HAP-1 (cell line): Measurements from ENCODE around the gene MGAT4A.
A peak's percentile ranks its signal among the peaks of the same experiment; 100 is the strongest.

Experiments used
- DNase-seq, 2 experiments: peaks; one replicate each; pipeline ENCODE4 v3.0.0-alpha.2; 2016 to 2020; ENCODE audit warnings: low spot score in 2 of 2
- H3K27me3 ChIP-seq: fragments of 250-450 bp; sonication (Bioruptor Pico); 2 replicates; pipeline ENCODE4 v1.5.1; 2020; ENCODE audit warnings: low read depth, mild to moderate bottlenecking, moderate library complexity
- H3K36me3 ChIP-seq: fragments of 250-450 bp; sonication (Bioruptor Pico); replicated peaks from 2 replicates; pipeline ENCODE4 v1.5.1; 2020; ENCODE audit warnings: mild to moderate bottlenecking
- H3K4me1 ChIP-seq: fragments of 250-450 bp; sonication (Bioruptor Pico); 2 replicates; pipeline ENCODE4 v1.5.1; 2020; ENCODE audit warnings: mild to moderate bottlenecking
- H3K4me3 ChIP-seq: fragments of 250-450 bp; sonication (Bioruptor Pico); 2 replicates; pipeline ENCODE4 v1.5.1; 2020; ENCODE audit warnings: mild to moderate bottlenecking, moderate library complexity
- H3K9me3 ChIP-seq: fragments of 250-450 bp; sonication (Bioruptor Pico); 2 replicates; pipeline ENCODE4 v1.5.1; 2020; ENCODE audit warnings: mild to moderate bottlenecking, moderate library complexity
- in situ Hi-C: fragments of 300-500 bp; cut with MboI; formaldehyde crosslinking; loops from 3 replicates; pipeline ENCODE4 v1.14.3; 2020; ENCODE audit warnings: low sequenced_read_pairs, inconsistent platforms, mixed read lengths

The MGAT4A gene

DNA sequence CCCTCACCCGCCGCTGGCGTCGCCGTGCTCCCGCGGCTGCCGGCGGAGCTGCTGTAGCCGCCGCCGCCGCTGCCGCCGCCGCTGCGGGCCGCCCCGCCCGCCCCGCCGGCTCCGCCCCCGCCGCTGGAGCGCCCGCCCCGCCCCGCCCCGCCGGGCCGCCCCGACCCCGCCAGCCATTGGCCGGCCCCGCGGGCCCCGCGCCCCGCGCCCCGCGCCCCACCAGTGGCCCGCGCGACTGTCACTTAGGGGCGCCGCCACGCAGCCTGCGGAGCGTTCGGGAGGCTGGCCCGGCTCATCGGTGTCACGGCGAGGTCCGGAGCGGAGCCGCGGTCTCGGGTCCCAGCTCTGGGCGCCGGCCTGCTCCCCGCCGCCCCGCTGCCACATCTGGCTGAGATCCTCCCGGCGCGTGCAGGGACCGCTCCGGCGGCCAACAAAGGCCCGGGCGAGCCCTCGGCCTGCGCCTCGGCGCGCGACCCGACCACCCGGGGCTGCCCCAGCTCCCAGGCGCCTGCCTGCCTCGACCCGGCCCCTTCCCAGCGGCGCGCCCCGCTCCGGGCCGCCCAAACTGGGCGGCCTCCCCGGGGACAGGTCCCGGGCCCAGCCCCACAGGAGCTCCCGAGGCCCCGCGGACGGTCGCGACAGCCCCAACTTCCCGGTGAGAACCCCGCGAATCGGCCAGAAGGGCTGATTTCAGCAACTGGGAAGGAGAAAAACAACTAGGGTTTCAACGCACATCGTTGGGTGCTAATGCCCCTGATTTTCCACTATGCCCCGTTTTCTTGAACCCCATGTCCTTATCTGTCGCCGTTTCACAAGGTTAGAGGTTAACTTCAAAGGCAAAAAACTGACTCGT is at the start of gene MGAT4A:
MGAT4A (minus strand) TSS at position 92 of the 853 bp plus-strand sequence. CDS start 4,800 bp downstream, outside the sequence.
- H3K9me3 ChIP-seq = no peaks in the 10 kb centered on the region
- H3K4me3 ChIP-seq = peak within 1 kb of the TSS; percentile 49
- H3K27me3 ChIP-seq = no peaks in the 10 kb centered on the region
- in situ Hi-C loops = no loop called here
- peak; percentile 24 to 67 for DNase-seq
- no peaks in the 10 kb centered on the region for H3K36me3 ChIP-seq
- H3K4me1 ChIP-seq = no peaks in the 10 kb centered on the region

DNA sequence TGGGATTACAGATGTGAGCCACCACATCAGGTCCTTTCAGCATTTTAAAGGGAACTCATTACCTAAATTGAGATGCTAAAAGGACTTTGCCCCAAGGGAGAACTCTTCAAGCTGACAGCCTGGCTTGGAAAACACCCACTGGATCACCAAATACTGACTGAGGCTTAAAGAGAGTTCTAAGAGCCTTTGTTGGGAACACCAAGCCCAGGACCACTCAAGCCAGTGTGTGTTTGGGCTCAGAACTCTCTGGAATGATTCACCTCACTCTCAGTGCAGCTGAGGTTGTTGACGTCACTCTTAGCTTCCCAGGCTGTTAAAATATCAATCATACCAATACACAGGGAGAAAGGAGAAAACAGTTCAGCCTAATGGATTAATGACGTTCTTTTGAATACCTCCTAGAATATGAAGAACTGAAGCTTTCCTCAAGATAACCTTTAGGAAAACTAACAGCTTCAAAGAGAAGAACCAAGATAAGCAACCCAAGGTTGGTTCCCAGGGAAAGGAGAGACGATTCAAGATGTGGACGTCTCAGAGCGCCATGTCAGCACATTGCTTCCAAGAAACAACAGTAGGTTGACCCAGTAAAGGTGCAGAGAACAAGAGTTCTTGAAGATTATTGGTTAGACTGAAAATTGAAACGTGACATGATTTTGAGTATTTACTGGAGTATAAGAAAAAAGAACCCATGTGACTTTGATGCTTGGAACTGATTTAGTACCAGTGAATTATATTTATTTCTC is 48.0 kb upstream of the MGAT4A start:
- H3K36me3 ChIP-seq = no peaks in the 10 kb centered on the region
- no peak for DNase-seq
- H3K27me3 ChIP-seq = no peaks in the 10 kb centered on the region
- H3K4me1 ChIP-seq = no peaks in the 10 kb centered on the region; the same call in 1 of the 2 replicates
- H3K9me3 ChIP-seq = no peaks in the 10 kb centered on the region; the same call in 1 of the 2 replicates
- H3K4me3 ChIP-seq = no peak overlapping the region
- in situ Hi-C loops = no loop called here

- Histone ChIP-seq H3K4me1 (no peaks in the 10 kb centered on the region; the same call in 1 of the 2 replicates), H3K36me3 (no peaks in the 10 kb centered on the region), H3K9me3 (no peaks in the 10 kb centered on the region; the same call in 1 of the 2 replicates), H3K27me3 (no peaks in the 10 kb centered on the region), H3K4me3 (no peak overlapping the region)
- no peak for DNase-seq
- in situ Hi-C loops = no loop called here
These were observed 47.2 kb upstream of the MGAT4A start for GRCh38 chr2:98778151-98778550.

GRCh38 chr2:98777710-98778109 is 46.8 kb upstream of the MGAT4A start:
- DNase-seq = no peak
- in situ Hi-C loops = no loop called here
- no peak overlapping the region for H3K4me3 ChIP-seq
- H3K36me3 ChIP-seq = no peaks in the 10 kb centered on the region
- no peaks in the 10 kb centered on the region for H3K27me3 ChIP-seq
- no peaks in the 10 kb centered on the region; the same call in 1 of the 2 replicates for H3K4me1 ChIP-seq
- H3K9me3 ChIP-seq = no peaks in the 10 kb centered on the region; the same call in 1 of the 2 replicates

- Histone ChIP-seq H3K27me3 (no peaks in the 10 kb centered on the region), H3K36me3 (no peaks in the 10 kb centered on the region), H3K4me1 (no peaks in the 10 kb centered on the region; the same call in 1 of the 2 replicates), H3K4me3 (no peak overlapping the region), H3K9me3 (no peaks in the 10 kb centered on the region; the same call in 1 of the 2 replicates)
- peak; percentile 33 to 65 for DNase-seq
- in situ Hi-C loops = no loop called here
These were observed 46.1 kb upstream of the MGAT4A start for GRCh38 chr2:98777076-98777475.

DNA sequence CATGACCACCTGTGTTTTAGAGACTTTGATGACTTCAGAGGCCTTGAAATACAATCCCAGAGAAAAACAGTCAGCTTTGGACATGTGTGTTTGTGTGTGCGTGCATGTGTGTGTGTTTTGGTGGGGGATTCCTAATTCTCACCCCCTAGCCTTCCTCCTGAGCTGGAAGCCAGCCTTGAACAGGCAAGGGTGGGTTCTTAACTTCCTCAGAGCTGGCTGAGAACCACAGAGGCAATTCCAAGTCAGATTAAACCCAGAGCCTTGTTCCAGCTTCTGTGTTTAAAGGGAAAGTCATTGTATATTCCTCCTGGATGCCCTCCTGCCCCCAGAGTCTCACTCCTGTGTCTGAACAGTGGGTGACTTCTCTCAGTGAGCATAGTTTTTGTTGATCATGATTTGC is 45.2 kb upstream of the MGAT4A start:
- no peaks in the 10 kb centered on the region for H3K27me3 ChIP-seq
- no peak overlapping the region for H3K4me3 ChIP-seq
- in situ Hi-C loops = no loop called here
- DNase-seq = no peak
- no peaks in the 10 kb centered on the region; the same call in 1 of the 2 replicates for H3K9me3 ChIP-seq
- no peaks in the 10 kb centered on the region; the same call in 1 of the 2 replicates for H3K4me1 ChIP-seq
- no peaks in the 10 kb centered on the region for H3K36me3 ChIP-seq

DNA sequence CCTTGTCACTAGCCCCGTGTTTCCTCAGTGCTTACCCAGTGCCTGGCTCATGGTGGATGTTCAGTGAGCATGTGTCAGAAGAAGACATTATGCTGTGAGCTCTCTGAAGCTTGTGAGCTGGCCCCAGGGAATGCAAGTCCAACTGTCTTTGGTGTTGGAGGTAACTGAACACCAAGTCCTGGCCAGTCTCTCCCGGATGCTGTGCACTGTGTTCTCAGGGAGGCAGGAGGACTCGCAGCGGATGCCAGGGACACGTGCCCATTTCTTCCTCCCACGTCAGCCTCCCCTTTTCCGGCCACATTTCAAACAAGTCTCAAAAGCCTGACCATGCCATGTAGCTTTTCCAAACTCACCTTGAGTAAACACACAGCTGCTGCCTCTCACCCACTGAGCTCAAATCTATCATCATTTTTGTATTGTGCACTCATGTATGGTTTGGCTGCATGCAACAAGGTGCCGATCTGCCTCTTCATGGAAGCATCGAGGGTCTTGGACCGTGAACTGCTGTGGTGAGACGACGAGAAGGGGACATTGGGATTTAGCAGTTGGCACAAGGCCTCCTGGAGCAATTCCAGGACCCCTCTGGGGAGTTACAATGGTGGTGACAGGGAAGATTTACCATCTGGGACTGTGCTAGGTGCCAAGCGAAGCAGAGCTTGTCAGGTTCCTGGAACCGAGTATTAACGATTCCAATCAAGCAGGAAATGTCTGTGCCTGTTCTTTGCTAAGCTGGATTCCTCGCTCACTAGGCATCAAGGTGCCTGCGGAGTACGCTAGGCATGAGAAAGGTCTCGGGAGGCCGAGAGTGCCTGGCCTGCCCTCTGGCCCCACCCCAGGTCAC is 44.4 kb upstream of the MGAT4A start:
- in situ Hi-C loops = no loop called here
- Histone ChIP-seq H3K36me3 (no peaks in the 10 kb centered on the region), H3K4me1 (no peaks in the 10 kb centered on the region; the same call in 1 of the 2 replicates), H3K27me3 (no peaks in the 10 kb centered on the region), H3K9me3 (no peaks in the 10 kb centered on the region; the same call in 1 of the 2 replicates), H3K4me3 (no peak overlapping the region)
- no peak for DNase-seq

DNA sequence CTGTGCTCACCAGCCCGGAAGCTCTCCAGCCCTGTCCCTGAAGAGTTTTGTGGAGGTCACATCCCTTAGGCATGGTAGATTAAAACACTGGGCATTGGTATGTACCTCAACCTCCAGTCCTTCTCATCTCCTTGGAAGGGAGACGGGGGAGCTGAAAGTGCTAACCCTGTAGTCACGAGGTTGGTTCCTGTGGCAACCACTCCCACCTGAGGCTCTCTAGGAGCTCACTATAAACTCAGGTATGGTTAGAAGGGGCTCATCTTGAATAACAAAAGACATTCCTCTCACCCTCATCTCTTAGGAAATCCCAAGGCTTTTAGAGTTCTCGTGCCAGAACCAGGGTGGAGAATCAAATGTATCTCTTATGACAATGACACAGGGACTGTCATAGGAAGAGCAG is 43.0 kb upstream of the MGAT4A start:
- H3K36me3 ChIP-seq = no peaks in the 10 kb centered on the region

GRCh38 chr2:98773169-98773568 is 42.2 kb upstream of the MGAT4A start:
- Histone ChIP-seq H3K9me3 (no peaks in the 10 kb centered on the region; the same call in 1 of the 2 replicates), H3K27me3 (no peaks in the 10 kb centered on the region), H3K36me3 (no peaks in the 10 kb centered on the region), H3K4me3 (no peak overlapping the region), H3K4me1 (no peaks in the 10 kb centered on the region; the same call in 1 of the 2 replicates)
- in situ Hi-C loops = no loop called here
- no peak for DNase-seq

More for the DNA sequence above, 43.0 kb upstream of the MGAT4A start:
- in situ Hi-C loops = no loop called here
- Histone ChIP-seq H3K9me3 (no peaks in the 10 kb centered on the region; the same call in 1 of the 2 replicates), H3K4me1 (no peaks in the 10 kb centered on the region; the same call in 1 of the 2 replicates), H3K27me3 (no peaks in the 10 kb centered on the region), H3K4me3 (no peak overlapping the region)
- DNase-seq = no peak

DNA sequence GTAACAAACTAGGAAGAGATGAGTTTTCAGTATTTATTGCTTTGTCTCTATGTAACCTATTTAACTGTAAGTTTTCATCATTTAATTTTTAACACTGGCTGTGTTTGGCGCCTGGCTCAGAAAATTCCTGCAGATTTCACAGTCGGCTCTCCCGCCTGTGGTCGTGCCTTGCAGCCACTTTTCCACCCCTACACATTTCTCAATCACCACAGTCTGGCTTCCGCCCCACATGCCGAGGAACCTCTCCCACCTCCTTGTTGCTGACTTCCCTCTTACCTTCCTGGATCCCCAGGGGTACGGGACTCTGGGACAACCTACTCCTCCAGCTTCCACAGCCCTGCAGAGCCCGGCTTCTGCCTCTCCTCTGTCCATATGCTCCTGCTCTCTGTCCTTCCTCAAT is 41.6 kb upstream of the MGAT4A start:
- no peak for DNase-seq
- Histone ChIP-seq H3K4me1 (no peaks in the 10 kb centered on the region; the same call in 1 of the 2 replicates), H3K4me3 (no peak overlapping the region), H3K27me3 (no peaks in the 10 kb centered on the region), H3K36me3 (no peaks in the 10 kb centered on the region), H3K9me3 (no peaks in the 10 kb centered on the region)
- in situ Hi-C loops = no loop called here

- no peak for DNase-seq
- Histone ChIP-seq H3K4me3 (no peak overlapping the region), H3K9me3 (no peaks in the 10 kb centered on the region), H3K36me3 (no peaks in the 10 kb centered on the region), H3K4me1 (no peaks in the 10 kb centered on the region; the same call in 1 of the 2 replicates), H3K27me3 (no peaks in the 10 kb centered on the region)
- in situ Hi-C loops = no loop called here
These were observed 41.0 kb upstream of the MGAT4A start for GRCh38 chr2:98771721-98772524.

GRCh38 chr2:98771264-98771663 is 40.3 kb upstream of the MGAT4A start:
- no peaks in the 10 kb centered on the region for H3K9me3 ChIP-seq
- peak in 1 of 2 experiments; percentile 14 for DNase-seq
- H3K36me3 ChIP-seq = no peaks in the 10 kb centered on the region
- H3K4me1 ChIP-seq = no peaks in the 10 kb centered on the region
- no peak overlapping the region for H3K4me3 ChIP-seq
- in situ Hi-C loops = no loop called here
- no peaks in the 10 kb centered on the region for H3K27me3 ChIP-seq
